Measurements from ENCODE around the gene POU3F3.

POU3F3 gene

GRCh38 chr2:104878863-104879512 lies 25.1 kb downstream of the POU3F3 start:
- DNase-seq = no peak

GRCh38 chr2:104880076-104880475 lies 26.2 kb downstream of the POU3F3 start:
- DNase-seq = no peak

- DNase-seq = no peak
Observed at GRCh38 chr2:104883357-104883756, 29.4 kb downstream of the POU3F3 start.

- no peak for DNase-seq
Observed at GRCh38 chr2:104885119-104885782, 31.3 kb downstream of the POU3F3 start.

- no peak for DNase-seq
Observed at GRCh38 chr2:104887676-104888075, 33.8 kb downstream of the POU3F3 start.

- DNase-seq = no peak
Observed at GRCh38 chr2:104888489-104889258, 34.8 kb downstream of the POU3F3 start.

- DNase-seq = no peak
Observed at GRCh38 chr2:104889291-104889959, 35.5 kb downstream of the POU3F3 start.

- DNase-seq = no peak
Observed at GRCh38 chr2:104889960-104890684, 36.2 kb downstream of the POU3F3 start.

- no peak for DNase-seq
Observed at GRCh38 chr2:104890685-104891069, 36.8 kb downstream of the POU3F3 start.

GRCh38 chr2:104891145-104891544 lies 37.2 kb downstream of the POU3F3 start:
- no peak for DNase-seq

GRCh38 chr2:104896446-104896845 lies 42.5 kb downstream of the POU3F3 start:
- DNase-seq = no peak

GRCh38 chr2:104897515-104898184 lies 43.7 kb downstream of the POU3F3 start:
- no peak for DNase-seq

- DNase-seq = no peak
Observed at GRCh38 chr2:104900608-104901007, 46.7 kb downstream of the POU3F3 start.

- DNase-seq = no peak
Observed at GRCh38 chr2:104901037-104901881, 47.3 kb downstream of the POU3F3 start.

GRCh38 chr2:104902317-104902716 lies 48.4 kb downstream of the POU3F3 start:
- DNase-seq = no peak
